NCI-H146 (cell line): ENCODE results near the gene RYR2.

ENCODE experiments used
- DNase-seq: peaks from one replicate; lab custom pipeline; 2025; lab: John Stamatoyannopoulos, UW

RYR2 gene

DNA sequence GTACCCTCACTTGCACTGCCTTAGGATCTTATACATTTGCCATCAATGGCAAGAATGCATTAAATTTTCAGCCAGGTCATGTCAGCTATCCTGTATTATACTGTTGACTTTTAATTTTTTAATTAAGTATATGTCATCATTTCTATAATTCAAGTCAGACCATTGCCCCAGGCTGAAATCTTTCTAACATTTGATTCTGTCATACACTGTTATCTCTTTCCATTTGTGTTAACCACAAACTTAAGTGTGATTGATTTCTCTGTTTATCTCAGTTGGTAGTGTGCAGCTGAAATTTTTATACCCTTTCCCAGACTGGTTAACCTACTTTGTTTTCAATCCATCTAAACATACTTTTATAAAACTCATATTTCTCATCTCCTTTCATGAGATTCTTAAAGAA lies 695.5 kb downstream of the RYR2 start:
- DNase-seq = no peak

- no peak for DNase-seq
Observed at GRCh38 chr1:237737938-237738610, 696.1 kb downstream of the RYR2 start.

- no peak for DNase-seq
Observed at GRCh38 chr1:237740846-237741245, 698.9 kb downstream of the RYR2 start.

GRCh38 chr1:237745545-237745944 lies 703.6 kb downstream of the RYR2 start:
- no peak for DNase-seq

- no peak for DNase-seq
Observed at GRCh38 chr1:237748171-237748960, 706.4 kb downstream of the RYR2 start.

- DNase-seq = no peak
Observed at GRCh38 chr1:237749122-237749521, 707.1 kb downstream of the RYR2 start.

GRCh38 chr1:237751090-237751489 lies 709.1 kb downstream of the RYR2 start:
- no peak for DNase-seq

- DNase-seq = no peak
Observed at GRCh38 chr1:237754627-237755026, 712.6 kb downstream of the RYR2 start.

- DNase-seq = no peak
Observed at GRCh38 chr1:237756304-237756967, 714.5 kb downstream of the RYR2 start.

DNA sequence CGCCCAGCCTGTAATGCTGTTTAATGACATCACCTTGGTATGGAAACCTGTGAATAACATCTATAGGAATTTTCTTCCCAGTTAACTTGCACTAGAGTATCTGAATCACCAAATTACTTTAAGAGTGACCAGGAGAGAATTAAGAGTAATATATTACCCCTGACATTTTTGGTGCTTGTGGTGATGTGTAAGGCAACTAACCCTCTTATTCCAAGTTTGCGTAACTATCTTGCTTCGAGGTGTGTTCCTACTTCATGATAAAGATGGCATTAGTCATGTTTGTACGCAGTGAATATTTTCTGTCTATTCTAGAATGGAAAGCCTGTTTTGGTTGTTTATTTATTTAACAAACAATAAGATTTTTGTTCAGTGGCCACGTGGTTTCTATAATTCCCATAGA lies 717.4 kb downstream of the RYR2 start:
- no peak for DNase-seq

GRCh38 chr1:237760951-237761350 lies 719.0 kb downstream of the RYR2 start:
- DNase-seq = no peak

DNA sequence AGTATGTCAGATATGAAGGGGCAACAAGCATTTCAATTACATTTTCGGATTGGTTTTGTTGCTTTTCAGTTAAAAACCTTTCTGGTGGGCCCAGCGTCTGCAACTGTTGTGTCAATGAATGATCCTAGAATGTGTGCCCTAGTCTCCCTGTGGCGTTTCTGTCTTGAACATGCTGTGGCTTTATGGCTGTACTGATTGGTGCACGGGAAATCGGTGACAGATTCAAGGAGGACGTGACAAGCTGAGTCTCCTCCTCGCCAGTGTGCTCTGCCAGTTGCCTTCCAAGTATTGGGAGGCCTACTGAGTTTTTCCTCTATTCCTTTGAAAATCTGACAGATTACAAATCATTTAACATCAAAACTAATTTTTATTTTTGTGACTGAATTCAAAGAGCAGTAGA lies 721.2 kb downstream of the RYR2 start:
- no peak for DNase-seq

- no peak for DNase-seq
Observed at GRCh38 chr1:237763751-237764150, 721.8 kb downstream of the RYR2 start.

DNA sequence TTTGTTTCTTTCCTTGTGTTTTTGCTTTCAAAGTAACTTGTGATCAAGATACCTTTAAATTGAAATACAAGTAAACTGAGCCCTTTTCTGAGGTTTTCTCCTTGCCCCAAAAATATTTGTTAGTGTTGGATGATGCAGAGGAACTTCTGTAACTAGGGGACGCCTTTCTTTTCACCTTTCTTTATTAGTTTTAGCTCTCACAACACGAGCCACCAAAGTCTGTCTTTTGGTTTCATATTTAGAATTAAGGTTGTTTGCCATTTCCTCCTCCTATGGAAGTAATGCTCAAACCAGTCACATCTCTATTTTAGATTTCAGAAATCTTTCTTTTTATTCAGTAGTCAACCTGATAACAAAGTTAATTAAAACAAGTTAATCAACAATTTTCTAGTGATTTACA lies 727.9 kb downstream of the RYR2 start:
- DNase-seq = no peak

- DNase-seq = no peak
Observed at GRCh38 chr1:237772009-237772408, 730.0 kb downstream of the RYR2 start.

DNA sequence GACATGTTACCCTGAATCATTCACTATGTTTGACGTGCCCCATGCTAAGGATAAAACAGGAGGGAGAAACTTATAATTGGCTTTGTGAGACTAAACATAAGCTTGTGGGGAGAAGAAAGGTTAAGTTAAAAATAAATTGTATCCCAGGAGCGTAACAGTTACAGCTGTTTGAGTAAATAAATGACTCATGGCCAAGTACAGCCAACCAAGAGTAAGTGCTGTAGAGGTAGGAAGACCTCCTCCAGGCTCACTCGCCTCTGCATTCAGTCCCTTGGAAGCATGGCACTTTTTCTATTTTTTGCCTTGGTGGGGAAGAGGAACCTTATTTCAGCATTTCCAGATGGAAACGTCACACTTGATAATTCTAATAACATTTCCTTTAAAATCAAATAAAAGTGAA lies 732.3 kb downstream of the RYR2 start:
- DNase-seq = no peak

DNA sequence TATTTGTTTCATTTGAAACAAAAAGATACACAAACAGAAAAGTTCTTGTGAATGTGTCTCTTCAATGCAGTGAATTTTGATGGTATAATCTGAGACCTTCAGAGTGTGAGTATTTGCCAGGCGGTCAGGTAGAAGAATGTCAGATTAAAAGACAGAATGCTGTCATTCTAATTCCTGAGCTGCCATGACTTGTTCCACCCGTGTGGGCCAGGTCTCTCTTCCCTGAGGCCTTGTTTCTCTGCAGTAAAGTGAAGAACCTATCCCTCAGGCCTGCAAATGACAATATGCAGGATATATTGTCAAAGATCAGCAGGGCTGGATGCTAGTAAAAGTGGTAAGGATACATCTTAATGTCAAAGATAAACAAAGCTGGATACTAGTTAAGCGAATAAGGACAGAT lies 737.4 kb downstream of the RYR2 start:
- no peak for DNase-seq

- DNase-seq = no peak
Observed at GRCh38 chr1:237786066-237786719, 744.2 kb downstream of the RYR2 start.

DNA sequence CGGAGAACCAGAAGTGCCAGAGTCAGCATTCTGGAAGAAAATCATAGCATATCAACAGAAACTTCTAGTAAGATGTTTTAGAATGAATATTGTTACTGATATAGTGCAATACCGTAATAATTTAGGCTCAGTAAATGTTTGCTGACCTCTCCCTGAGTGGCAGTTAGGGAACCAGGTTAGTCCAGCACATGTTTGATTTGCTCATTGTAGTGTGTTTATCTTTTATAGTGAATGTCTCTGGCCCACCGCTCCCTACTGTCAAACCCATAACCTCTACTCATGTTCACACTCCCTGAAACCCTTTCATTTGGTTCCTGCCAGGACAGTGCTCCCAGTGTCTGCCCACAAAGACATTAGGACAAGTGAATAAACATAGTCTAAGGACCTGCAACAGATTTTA lies 746.1 kb downstream of the RYR2 start:
- DNase-seq = no peak

GRCh38 chr1:237789619-237790018 lies 747.6 kb downstream of the RYR2 start:
- no peak for DNase-seq

DNA sequence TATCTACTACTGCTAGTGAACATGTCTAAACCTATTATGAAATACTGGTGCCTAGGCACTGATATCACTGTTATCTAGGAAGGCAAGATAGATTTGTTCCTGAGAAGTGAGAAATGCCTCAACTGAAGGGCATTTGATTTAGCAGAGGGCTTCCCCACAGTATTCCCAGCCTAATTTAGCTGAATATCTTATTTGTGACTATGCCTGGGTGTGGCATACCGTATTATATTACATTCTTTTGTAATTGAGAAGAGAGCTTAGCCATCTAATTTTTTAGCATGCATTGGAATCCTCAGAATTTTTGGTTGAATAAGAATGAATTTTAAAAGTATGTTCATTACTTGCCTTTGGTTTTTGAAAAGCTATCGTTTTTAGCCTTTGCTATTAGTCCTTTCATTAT lies 749.6 kb downstream of the RYR2 start:
- DNase-seq = no peak

DNA sequence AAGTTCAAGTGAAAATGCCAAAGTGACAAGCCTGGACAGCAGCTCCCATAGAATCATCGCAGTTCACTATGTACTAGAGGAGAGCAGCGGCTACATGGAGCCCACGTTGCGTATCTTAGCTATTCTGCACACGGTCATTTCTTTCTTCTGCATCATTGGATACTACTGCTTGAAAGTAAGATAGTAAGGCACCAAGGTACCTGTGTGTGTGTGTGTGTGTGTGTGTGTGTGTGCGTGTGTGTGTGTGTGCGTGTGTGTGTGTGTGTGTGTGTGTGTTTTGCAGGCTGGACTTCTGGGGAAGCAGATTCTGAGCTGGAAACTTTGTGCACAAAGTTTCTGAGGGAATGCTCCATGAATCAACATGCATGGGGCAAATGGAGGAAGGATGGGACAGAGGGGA lies 750.2 kb downstream of the RYR2 start:
- no peak for DNase-seq

GRCh38 chr1:237792726-237793125 lies 750.7 kb downstream of the RYR2 start:
- no peak for DNase-seq
